Measurements from ENCODE around the gene HVCN1. TPM values are rescaled to one million over a fixed set of nuclear protein-coding genes. Genes with fewer than 3 reads are reported as not detected.

HVCN1 gene
- total and polyA plus RNA-seq, 2 of the 13 experiments (the other 11 are each of a cell fraction or from before 2014, with no cell fraction given): 0.49 to 1.3 TPM

- DNase-seq (ENCODE audit: low spot score): no peak
These were observed 27.5 kb downstream of the HVCN1 start for GRCh38 chr12:110661337-110661972.

More at GRCh38 chr12:110661337-110661972, 27.5 kb downstream of the HVCN1 start:
- WGBS (ENCODE audit: low lambda C conversion rate): 58% methylated on average over 18 of the region's 23 CpGs
- TF ChIP-seq MIXL1 (CRISPR knock-in tag; IDR thresholded peaks at IDR 0.05) (no peak), BRCA1 (CRISPR knock-in tag; IDR thresholded peaks at IDR 0.05) (no peak), ZFP37 (CRISPR knock-in tag; IDR thresholded peaks at IDR 0.05; ENCODE audit: borderline replicate concordance) (no peak), ADNP (CRISPR knock-in tag; IDR thresholded peaks at IDR 0.05) (no peak), PLSCR1 (CRISPR knock-in tag; IDR thresholded peaks at IDR 0.05; ENCODE audit: borderline replicate concordance) (no peak), KIAA2018 (CRISPR knock-in tag; IDR thresholded peaks at IDR 0.05; ENCODE audit: borderline replicate concordance) (no peak), IKZF1 (IDR thresholded peaks at IDR 0.05) (no peak), KAT7 (CRISPR knock-in tag; IDR thresholded peaks at IDR 0.05; ENCODE audit: borderline replicate concordance) (no peak)
- H3K9ac ChIP-seq (ENCODE audit: insufficient read depth, low read depth, low read length): no peak overlapping the region
- no peak overlapping the region for H3K4me3 ChIP-seq (replicated peaks in 1 of 3; ENCODE audit: insufficient read depth in 1 of 3, low read depth in 2 of 3, low read length in 3 of 3)
- H3K9me3 ChIP-seq (ENCODE audit: low read length): no peaks in the 10 kb centered on the region
- POLR2A ChIA-PET: no interaction called here
- peaks cover 19% of the 10 kb centered on the region for H3K4me1 ChIP-seq (ENCODE audit: insufficient read depth, low read length)
- H2AFZ ChIP-seq (ENCODE audit: low read length): no peak overlapping the region
- BruUV-seq (replicated peaks): no TSS peak
- intact Hi-C loops (cut with micrococcal nuclease; ENCODE audit: unreplicated experiment): no loop called here
- H3K79me2 ChIP-seq (ENCODE audit: insufficient read depth, low read length): no peaks in the 10 kb centered on the region
- no peaks in the 10 kb centered on the region for H3K36me3 ChIP-seq (replicated peaks in 1 of 2; ENCODE audit: control insufficient read depth in 1 of 2, insufficient read depth in 2 of 2, low read length in 2 of 2)
- H3K27ac ChIP-seq (ENCODE audit: extremely low read length, insufficient read depth, low read length): no peak overlapping the region
- H3K27me3 ChIP-seq (ENCODE audit: control insufficient read depth in 1 of 2, insufficient read depth in 2 of 2, low read length in 2 of 2): no peaks in the 10 kb centered on the region; a peak in 1 of 5 replicates
- no peaks in the 10 kb centered on the region for H4K20me1 ChIP-seq (ENCODE audit: insufficient read depth, low read length)
- H3K4me2 ChIP-seq (ENCODE audit: low read depth, low read length): no peak overlapping the region
- FAIRE-seq: no peak
- CTCF ChIA-PET (ENCODE audit: low intra/inter-chr PET ratio, low total read pairs): no interaction called here
- in situ Hi-C loops (cut with HindIII; ENCODE audit: extremely low pct_ligation_motif_present, low pct_unique_long_range_greater_than_20kb): no loop called here
- no peak for ATAC-seq
